ENCODE data around the gene ZNF628. TPM values are rescaled to one million over a fixed set of nuclear protein-coding genes. Genes with fewer than 3 reads are reported as not detected.

ZNF628 gene
- total and polyA plus RNA-seq, 2 of the 8 experiments (the other 6 are each of a cell fraction or from before 2014, with no cell fraction given): 1.7 to 10.8 TPM

GRCh38 chr19:55503502-55504251 lies 27.3 kb downstream of the ZNF628 start:
- no peak overlapping the region for H2BK120ac ChIP-seq (replicated peaks; ENCODE audit: low read depth, low read length)
- no peaks in the 10 kb centered on the region for H4K20me1 ChIP-seq (replicated peaks in 1 of 2; ENCODE audit: control insufficient read depth in 1 of 2, insufficient read depth in 2 of 2, low read length in 2 of 2)
- ChIA-PET POLR2A (ENCODE audit: partially characterized antibody) (interaction anchor here (0.6 to 2.6 kb wide), 7 partner anchors 10 to 96 kb away, joined by 3 to 15 read pairs (median 3); partner anchors contain the start of genes FIZ1, NAT14 and UBE2S), CTCF (ENCODE audit: partially characterized antibody) (interaction anchor here (0.7 to 2.7 kb wide), 42 partner anchors 9 to 1065 kb away, joined by 3 to 31 read pairs (median 5); partner anchors contain the start of genes ISOC2, NAT14, SBK3 and ZNF628)
- peaks cover 0 to 3% (median 0%) of the 10 kb centered on the region in 4 experiments; a peak in 1 of 8 replicates for H3K36me3 ChIP-seq (ENCODE audit: control insufficient read depth in 2 of 4, insufficient read depth in 4 of 4, low read length in 3 of 4)
- H4K5ac ChIP-seq (ENCODE audit: insufficient read length, low read depth, low read length): no peak overlapping the region
- no peaks in the 10 kb centered on the region for H3K4me1 ChIP-seq (replicated peaks in 1 of 4; ENCODE audit: control insufficient read depth in 3 of 4, insufficient read depth in 4 of 4, low read length in 3 of 4)
- H4K8ac ChIP-seq (ENCODE audit: extremely low read depth, insufficient read depth, low read length): no peak overlapping the region; the same call in 1 of the 2 replicates
- H2BK20ac ChIP-seq (ENCODE audit: low read length): no peak overlapping the region
- FAIRE-seq: no peak
- H2BK5ac ChIP-seq (ENCODE audit: low read depth, low read length): no peak overlapping the region
- H3K79me1 ChIP-seq (ENCODE audit: low read depth, low read length): no peaks in the 10 kb centered on the region
- no peak overlapping the region for H2AFZ ChIP-seq (ENCODE audit: low read length)
- no peak overlapping the region for H3K27ac ChIP-seq (ENCODE audit: low read depth, low read length)
- no peak overlapping the region for H2BK15ac ChIP-seq (ENCODE audit: low read length)
- H3K56ac ChIP-seq (replicated peaks; ENCODE audit: insufficient read length, low read depth, low read length): no peak overlapping the region
- H3K4ac ChIP-seq (replicated peaks; ENCODE audit: insufficient read length, low read depth, low read length): no peak overlapping the region
- peaks cover 8 to 9% of the 10 kb centered on the region in 2 experiments; a peak in 3 of 4 replicates for H3K9me3 ChIP-seq (ENCODE audit: insufficient read depth in 2 of 2, low read depth in 1 of 2, low read length in 1 of 2)
- no peak overlapping the region for H3K23ac ChIP-seq (ENCODE audit: insufficient read length)
- H2AK5ac ChIP-seq (ENCODE audit: low read depth, low read length): no peak overlapping the region
- peaks cover 11 to 23% (median 17%) of the 10 kb centered on the region in 4 experiments for H3K27me3 ChIP-seq (replicated peaks in 1 of 4; ENCODE audit: control insufficient read depth in 3 of 4, extremely low read depth in 1 of 4, insufficient read depth in 3 of 4, low read length in 3 of 4)
- H4K91ac ChIP-seq (replicated peaks; ENCODE audit: insufficient read length, low read length): no peak overlapping the region
- H3K4me3 ChIP-seq (ENCODE audit: extremely low read depth in 1 of 4, insufficient read depth in 2 of 4, low read depth in 3 of 4, low read length in 4 of 4): peak overlapping the region in 1 of 4 experiments; percentile 43; a peak in 2 of 8 replicates
- H3K18ac ChIP-seq (ENCODE audit: extremely low read depth, low read length): peak overlapping the region; percentile 71; the same call in 1 of the 2 replicates
- no peaks in the 10 kb centered on the region for H3K79me2 ChIP-seq (ENCODE audit: control insufficient read depth in 1 of 2, insufficient read depth in 2 of 2, low read length in 2 of 2)
- no peak overlapping the region for H2BK12ac ChIP-seq (ENCODE audit: low read depth, low read length)
- H3K14ac ChIP-seq (ENCODE audit: insufficient read length): no peak overlapping the region
- DNase-seq (ENCODE audit: low read depth in 1 of 2, low spot score in 2 of 2): peak; percentile 78 to 100
- peak overlapping the region in 1 of 2 experiments; percentile 55; a peak in 3 of 4 replicates for H3K4me2 ChIP-seq (ENCODE audit: insufficient read depth in 1 of 2, low read depth in 2 of 2, low read length in 2 of 2)
- H3K9ac ChIP-seq (replicated peaks in 1 of 4; ENCODE audit: extremely low read depth in 1 of 4, low read depth in 3 of 4, low read length in 3 of 4): no peak overlapping the region
- no peaks in the 10 kb centered on the region for H3K23me2 ChIP-seq (ENCODE audit: low read depth, low read length)
- WGBS, 2 experiments (ENCODE audit: extremely low coverage in 1 of 2, insufficient coverage in 1 of 2, insufficient read length in 1 of 2, insufficient replicate concordance in 2 of 2, low coverage in 1 of 2, low lambda C conversion rate in 2 of 2, missing lambda C conversion rate in 1 of 2): 14% methylated on average over 52 of the region's 64 CpGs; no CpG with 5 or more reads in 1 of the 2 experiments
- TF ChIP-seq, protein P1, sequence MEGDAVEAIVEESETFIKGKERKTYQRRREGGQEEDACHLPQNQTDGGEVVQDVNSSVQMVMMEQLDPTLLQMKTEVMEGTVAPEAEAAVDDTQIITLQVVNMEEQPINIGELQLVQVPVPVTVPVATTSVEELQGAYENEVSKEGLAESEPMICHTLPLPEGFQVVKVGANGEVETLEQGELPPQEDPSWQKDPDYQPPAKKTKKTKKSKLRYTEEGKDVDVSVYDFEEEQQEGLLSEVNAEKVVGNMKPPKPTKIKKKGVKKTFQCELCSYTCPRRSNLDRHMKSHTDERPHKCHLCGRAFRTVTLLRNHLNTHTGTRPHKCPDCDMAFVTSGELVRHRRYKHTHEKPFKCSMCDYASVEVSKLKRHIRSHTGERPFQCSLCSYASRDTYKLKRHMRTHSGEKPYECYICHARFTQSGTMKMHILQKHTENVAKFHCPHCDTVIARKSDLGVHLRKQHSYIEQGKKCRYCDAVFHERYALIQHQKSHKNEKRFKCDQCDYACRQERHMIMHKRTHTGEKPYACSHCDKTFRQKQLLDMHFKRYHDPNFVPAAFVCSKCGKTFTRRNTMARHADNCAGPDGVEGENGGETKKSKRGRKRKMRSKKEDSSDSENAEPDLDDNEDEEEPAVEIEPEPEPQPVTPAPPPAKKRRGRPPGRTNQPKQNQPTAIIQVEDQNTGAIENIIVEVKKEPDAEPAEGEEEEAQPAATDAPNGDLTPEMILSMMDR (IDR thresholded peaks at IDR 0.05; ENCODE audit: control extremely low read depth in 1 of 3, insufficient read depth in 1 of 3, low read depth in 1 of 3, low read length in 3 of 3): peak; percentile 95 to 98 (median 95)
- peak; percentile 99 for TF ChIP-seq MAX (IDR thresholded peaks at IDR 0.05)
- TF ChIP-seq TAF1 (IDR thresholded peaks at IDR 0.05; ENCODE audit: low read depth, low read length): no peak
- no peak for TF ChIP-seq FOSL1 (IDR thresholded peaks at IDR 0.05; ENCODE audit: insufficient read depth, low read depth, low read length)
- TF ChIP-seq MAFK (IDR thresholded peaks at IDR 0.05; ENCODE audit: low read depth, low read length): no peak
- peak; percentile 93 for TF ChIP-seq RAD21 (IDR thresholded peaks at IDR 0.05 in 1 of 2, conservative IDR thresholded peaks at IDR 0.05 in 1 of 2; ENCODE audit: low read depth in 2 of 2, low read length in 2 of 2)
- no peak for TF ChIP-seq HDAC6 (IDR thresholded peaks at IDR 0.05; ENCODE audit: low read depth, low read length)
- peak; percentile 96 for TF ChIP-seq CREB1 (IDR thresholded peaks at IDR 0.05)
